HG02852 (cell line): ENCODE results near the gene HAUS2.
A peak's percentile ranks its signal among the peaks of the same experiment; 100 is the strongest.
"Not testable (repeated sequence)": the region's sequence is repeated elsewhere in the genome, so short reads cannot be mapped to it uniquely, and the experiment has no call there.

Experiments used
- ATAC-seq: cut with Tn5 transposase; IDR thresholded peaks from one replicate; pipeline ENCODE4 v1.9.1; 2021; ENCODE audit warnings: mild to moderate bottlenecking, moderate library complexity; ENCODE audit not compliant: unreplicated experiment

HAUS2 gene

GRCh38 chr15:42548249-42549031 is at the start of gene HAUS2, which contains the start of gene LRRC57:
TSS of gene HAUS2 (plus strand) at chr15:42548838. CDS start at chr15:42548873, 35 bp downstream.
TSS of gene LRRC57 (minus strand) at chr15:42548793. CDS start at chr15:42548434, 359 bp downstream.
- peak; percentile 75 for ATAC-seq

GRCh38 chr15:42499858-42500609 is 48.6 kb upstream of the HAUS2 start:
- ATAC-seq: no peak

GRCh38 chr15:42502477-42502876 is 46.2 kb upstream of the HAUS2 start:
- ATAC-seq: no peak

GRCh38 chr15:42503825-42504224 is 44.8 kb upstream of the HAUS2 start:
- ATAC-seq: no peak

GRCh38 chr15:42504631-42505030 is 44.0 kb upstream of the HAUS2 start:
- no peak for ATAC-seq

- no peak for ATAC-seq
Observed at GRCh38 chr15:42507514-42507913, 41.1 kb upstream of the HAUS2 start.

GRCh38 chr15:42508263-42508690 is 40.4 kb upstream of the HAUS2 start:
- ATAC-seq: no peak

- no peak for ATAC-seq
Observed at GRCh38 chr15:42510258-42511006, 38.2 kb upstream of the HAUS2 start.

GRCh38 chr15:42511007-42511391 is 37.6 kb upstream of the HAUS2 start:
- ATAC-seq: no peak

- no peak for ATAC-seq
Observed at GRCh38 chr15:42523331-42523730, 25.3 kb upstream of the HAUS2 start.

GRCh38 chr15:42528970-42529369 is 19.7 kb upstream of the HAUS2 start:
- no peak for ATAC-seq

- no peak for ATAC-seq
Observed at GRCh38 chr15:42533246-42533645, 15.4 kb upstream of the HAUS2 start.

GRCh38 chr15:42544853-42545629 is 3.6 kb upstream of the HAUS2 start:
- no peak for ATAC-seq

- no peak for ATAC-seq
Observed at GRCh38 chr15:42547918-42548248, 755 bp upstream of the HAUS2 start.

GRCh38 chr15:42549032-42549491 is 424 bp downstream of the HAUS2 start:
- peak; percentile 19 for ATAC-seq

- no peak for ATAC-seq
Observed at GRCh38 chr15:42549741-42550392, 1.2 kb downstream of the HAUS2 start.

GRCh38 chr15:42553554-42553953 is 4.9 kb downstream of the HAUS2 start:
- no peak for ATAC-seq

GRCh38 chr15:42556550-42557207 is 8.0 kb downstream of the HAUS2 start:
- not testable (repeated sequence) for ATAC-seq

GRCh38 chr15:42558739-42559138 is 10.1 kb downstream of the HAUS2 start:
- no peak for ATAC-seq
